SJSA1 (cell line): Measurements from ENCODE around the gene GSTT4. TPM values are rescaled to one million over a fixed set of nuclear protein-coding genes. Genes with fewer than 3 reads are reported as not detected.

ENCODE experiments used
- DNase-seq, 2 experiments: peaks; one replicate each; pipeline ENCODE4 v3.0.0-alpha.2; 2015 to 2020; ENCODE audit warnings: low spot score in 2 of 2, low read depth in 1 of 2
- H3K27ac ChIP-seq: fragments of 250-450 bp; sonication (Bioruptor Pico); 2 replicates; pipeline ENCODE4 v1.5.1; 2020; ENCODE audit warnings: mild to moderate bottlenecking, moderate library complexity
- H3K27me3 ChIP-seq: fragments of 250-450 bp; sonication (Bioruptor Pico); replicated peaks from 2 replicates; pipeline ENCODE4 v1.5.1; 2020; ENCODE audit warnings: mild to moderate bottlenecking, moderate library complexity
- H3K36me3 ChIP-seq: fragments of 250-450 bp; sonication (Bioruptor Pico); 2 replicates; pipeline ENCODE4 v1.5.1; 2020; ENCODE audit warnings: mild to moderate bottlenecking
- H3K4me1 ChIP-seq: fragments of 250-450 bp; sonication (Bioruptor Pico); replicated peaks from 2 replicates; pipeline ENCODE4 v1.6.1; 2021; ENCODE audit warnings: mild to moderate bottlenecking
- H3K4me3 ChIP-seq: fragments of 250-450 bp; sonication (Bioruptor Pico); 2 replicates; pipeline ENCODE4 v1.5.1; 2020; ENCODE audit warnings: mild to moderate bottlenecking
- H3K9me3 ChIP-seq: fragments of 250-450 bp; sonication (Bioruptor Pico); replicated peaks from 2 replicates; pipeline ENCODE4 v1.5.1; 2020; ENCODE audit warnings: mild to moderate bottlenecking
- total RNA-seq: library from RNA; depleted of rRNA; stranded (reverse); fragments of >200 nt; shearing (Covaris generic); gene quantifications from 2 replicates; pipeline ENCODE4 v1.2.3, GENCODE V29; 2014

Gene GSTT4
- total RNA-seq, 1 experiment from 2014 or later: not detected

DNA sequence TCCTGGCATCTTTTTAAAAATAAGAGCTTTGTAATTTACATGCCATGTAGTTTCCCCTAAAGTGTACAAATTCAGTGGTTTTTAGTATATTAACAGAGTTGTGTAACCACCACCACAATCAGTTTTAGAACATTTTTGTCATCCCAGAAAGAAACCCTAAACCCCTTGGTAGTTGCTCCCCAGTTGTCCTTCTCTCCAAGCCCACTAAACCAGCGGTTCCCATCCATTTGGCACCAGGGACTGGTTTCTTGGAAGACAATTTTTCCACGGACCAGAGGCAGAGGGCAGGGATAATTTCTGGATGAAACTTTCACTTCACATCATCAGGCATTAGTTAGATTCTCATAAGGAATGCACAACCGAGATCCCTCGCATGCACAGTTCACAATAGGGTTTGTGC lies 28.5 kb upstream of the GSTT4 start:
- no peaks in the 10 kb centered on the region for H3K27me3 ChIP-seq
- H3K4me3 ChIP-seq: no peak overlapping the region
- H3K27ac ChIP-seq: no peak overlapping the region
- no peaks in the 10 kb centered on the region for H3K4me1 ChIP-seq
- DNase-seq: no peak
- no peaks in the 10 kb centered on the region for H3K9me3 ChIP-seq
- peaks cover 21% of the 10 kb centered on the region for H3K36me3 ChIP-seq

- Histone ChIP-seq H3K4me1 (no peaks in the 10 kb centered on the region), H3K36me3 (no peaks in the 10 kb centered on the region), H3K27ac (no peak overlapping the region), H3K4me3 (no peak overlapping the region), H3K9me3 (no peaks in the 10 kb centered on the region), H3K27me3 (no peaks in the 10 kb centered on the region)
- no peak for DNase-seq
These were observed 25.0 kb upstream of the GSTT4 start for GRCh38 chr22:24030186-24030702.

DNA sequence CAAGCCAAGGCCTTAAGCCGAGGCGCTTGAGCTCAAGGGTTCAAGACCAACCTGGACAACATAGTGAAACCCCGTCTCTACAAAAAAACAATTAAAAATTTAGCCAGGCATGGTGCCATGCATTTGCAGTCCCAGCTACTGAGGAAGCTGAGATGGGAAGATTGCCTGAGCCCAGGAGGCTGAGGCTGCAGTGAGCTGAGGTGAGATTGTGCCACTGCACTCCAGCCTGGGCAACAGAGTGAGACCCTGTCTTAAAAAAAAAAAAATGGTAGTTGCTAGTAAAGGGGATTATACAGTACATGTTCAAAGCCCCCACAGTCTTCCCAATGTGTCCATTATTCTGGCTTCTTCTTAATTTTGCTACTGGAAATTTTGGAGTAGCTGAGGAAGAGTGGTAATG lies 24.1 kb upstream of the GSTT4 start:
- no peaks in the 10 kb centered on the region for H3K27me3 ChIP-seq
- H3K4me1 ChIP-seq: no peaks in the 10 kb centered on the region
- DNase-seq: no peak
- H3K27ac ChIP-seq: no peak overlapping the region
- no peak overlapping the region for H3K4me3 ChIP-seq
- no peaks in the 10 kb centered on the region for H3K36me3 ChIP-seq
- H3K9me3 ChIP-seq: no peaks in the 10 kb centered on the region

DNA sequence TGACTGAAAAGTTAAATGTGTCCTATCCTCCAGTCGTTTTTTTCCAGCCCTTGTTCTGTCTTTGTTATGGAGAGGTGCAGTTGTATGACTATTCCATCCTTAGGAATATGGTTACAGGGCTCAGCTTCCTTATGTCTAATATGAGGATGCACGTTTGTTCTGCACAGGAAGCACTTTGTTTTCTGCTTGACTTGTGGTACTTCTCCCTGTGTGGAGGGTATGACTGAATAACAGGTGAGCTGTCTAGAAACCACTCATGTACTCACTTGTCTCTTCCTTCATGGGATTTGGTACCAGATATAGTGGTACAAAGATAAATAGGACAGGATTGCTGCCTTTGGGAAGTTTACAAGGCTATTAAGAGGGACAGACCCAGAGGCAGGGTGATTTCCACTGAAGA lies 23.3 kb upstream of the GSTT4 start:
- Histone ChIP-seq H3K4me1 (no peaks in the 10 kb centered on the region), H3K27me3 (no peaks in the 10 kb centered on the region), H3K9me3 (no peaks in the 10 kb centered on the region), H3K27ac (no peak overlapping the region), H3K4me3 (no peak overlapping the region), H3K36me3 (no peaks in the 10 kb centered on the region)
- no peak for DNase-seq

DNA sequence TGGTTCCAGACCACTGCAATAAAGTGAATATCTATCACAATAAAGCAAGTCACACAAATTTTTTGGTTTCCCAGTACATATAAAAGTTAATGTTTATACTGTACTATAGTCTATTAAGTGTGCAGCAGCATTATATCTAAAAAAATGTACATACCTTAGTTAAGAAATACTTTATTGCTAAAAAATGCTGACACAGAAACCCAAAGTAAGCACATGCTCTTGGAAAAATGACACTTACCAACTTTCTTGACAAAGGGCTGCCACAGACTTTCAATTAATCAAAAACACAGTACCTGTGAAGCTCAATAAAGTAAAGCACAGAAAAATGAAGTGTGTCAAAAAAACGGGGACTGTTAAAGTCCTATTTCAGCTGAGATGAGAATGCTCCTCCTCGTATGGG lies 22.7 kb upstream of the GSTT4 start:
- H3K4me1 ChIP-seq: no peaks in the 10 kb centered on the region
- DNase-seq: no peak
- no peaks in the 10 kb centered on the region for H3K9me3 ChIP-seq
- no peak overlapping the region for H3K27ac ChIP-seq
- H3K36me3 ChIP-seq: no peaks in the 10 kb centered on the region
- H3K27me3 ChIP-seq: no peaks in the 10 kb centered on the region
- no peak overlapping the region for H3K4me3 ChIP-seq

- Histone ChIP-seq H3K4me3 (no peak overlapping the region), H3K36me3 (no peaks in the 10 kb centered on the region), H3K9me3 (no peaks in the 10 kb centered on the region), H3K27ac (no peak overlapping the region), H3K4me1 (no peaks in the 10 kb centered on the region), H3K27me3 (no peaks in the 10 kb centered on the region)
- DNase-seq: no peak
These were observed 22.2 kb upstream of the GSTT4 start for GRCh38 chr22:24027389-24027975.

- Histone ChIP-seq H3K4me3 (no peak overlapping the region), H3K4me1 (no peaks in the 10 kb centered on the region), H3K27ac (no peak overlapping the region), H3K36me3 (no peaks in the 10 kb centered on the region), H3K9me3 (no peaks in the 10 kb centered on the region), H3K27me3 (no peaks in the 10 kb centered on the region)
- DNase-seq: no peak
These were observed 21.5 kb upstream of the GSTT4 start for GRCh38 chr22:24026733-24027132.

- no peaks in the 10 kb centered on the region for H3K36me3 ChIP-seq
- H3K27ac ChIP-seq: no peak overlapping the region
- H3K27me3 ChIP-seq: no peaks in the 10 kb centered on the region
- H3K4me1 ChIP-seq: no peaks in the 10 kb centered on the region
- H3K4me3 ChIP-seq: no peak overlapping the region
- H3K9me3 ChIP-seq: no peaks in the 10 kb centered on the region
- no peak for DNase-seq
These were observed 20.8 kb upstream of the GSTT4 start for GRCh38 chr22:24026056-24026455.

DNA sequence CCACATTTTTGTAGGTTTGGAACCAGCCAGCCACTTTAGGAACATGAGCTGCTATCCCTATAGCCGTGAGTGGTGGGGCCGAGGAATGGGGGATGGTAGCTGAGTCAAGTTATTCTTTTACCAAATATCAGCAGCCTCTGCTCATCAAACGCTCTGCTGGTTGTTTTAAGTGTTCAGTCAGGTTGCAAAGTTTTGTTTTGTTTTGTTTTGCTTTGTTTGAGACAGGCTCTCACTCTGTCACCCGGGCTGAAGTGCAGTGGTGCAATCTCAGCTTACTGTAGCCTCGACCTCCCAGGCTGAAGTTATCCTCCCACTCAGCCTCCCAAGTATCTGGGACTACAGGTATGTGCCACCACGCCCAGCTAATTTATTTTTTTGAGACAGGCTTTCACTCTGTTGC lies 20.2 kb upstream of the GSTT4 start:
- H3K9me3 ChIP-seq: no peaks in the 10 kb centered on the region

DNA sequence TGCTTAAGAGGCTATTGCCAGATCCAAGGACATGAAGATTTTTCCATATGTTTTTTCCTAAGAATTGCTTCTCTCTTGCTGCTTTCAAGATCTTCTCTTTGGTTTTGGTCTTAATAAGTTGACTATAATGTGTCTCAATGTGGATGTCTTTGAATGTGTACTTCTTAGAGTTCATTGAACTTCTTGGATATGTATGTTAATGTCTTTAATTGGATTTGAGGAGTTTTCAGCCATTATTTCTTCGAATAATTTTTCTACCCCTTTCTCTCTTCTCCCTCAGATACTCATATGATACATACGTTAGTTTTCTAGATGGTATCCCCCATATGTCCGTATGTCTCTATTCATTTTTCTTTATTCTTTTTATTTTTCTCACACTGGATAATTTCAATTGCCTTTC lies 19.1 kb upstream of the GSTT4 start:
- no peaks in the 10 kb centered on the region for H3K36me3 ChIP-seq
- H3K4me3 ChIP-seq: no peak overlapping the region
- no peaks in the 10 kb centered on the region for H3K9me3 ChIP-seq
- no peak overlapping the region for H3K27ac ChIP-seq
- H3K27me3 ChIP-seq: no peaks in the 10 kb centered on the region
- H3K4me1 ChIP-seq: no peaks in the 10 kb centered on the region
- DNase-seq: no peak

More for the DNA sequence above, 20.2 kb upstream of the GSTT4 start:
- H3K4me1 ChIP-seq: no peaks in the 10 kb centered on the region
- no peak overlapping the region for H3K27ac ChIP-seq
- no peak overlapping the region for H3K4me3 ChIP-seq
- H3K36me3 ChIP-seq: no peaks in the 10 kb centered on the region
- no peaks in the 10 kb centered on the region for H3K27me3 ChIP-seq
- DNase-seq: no peak

DNA sequence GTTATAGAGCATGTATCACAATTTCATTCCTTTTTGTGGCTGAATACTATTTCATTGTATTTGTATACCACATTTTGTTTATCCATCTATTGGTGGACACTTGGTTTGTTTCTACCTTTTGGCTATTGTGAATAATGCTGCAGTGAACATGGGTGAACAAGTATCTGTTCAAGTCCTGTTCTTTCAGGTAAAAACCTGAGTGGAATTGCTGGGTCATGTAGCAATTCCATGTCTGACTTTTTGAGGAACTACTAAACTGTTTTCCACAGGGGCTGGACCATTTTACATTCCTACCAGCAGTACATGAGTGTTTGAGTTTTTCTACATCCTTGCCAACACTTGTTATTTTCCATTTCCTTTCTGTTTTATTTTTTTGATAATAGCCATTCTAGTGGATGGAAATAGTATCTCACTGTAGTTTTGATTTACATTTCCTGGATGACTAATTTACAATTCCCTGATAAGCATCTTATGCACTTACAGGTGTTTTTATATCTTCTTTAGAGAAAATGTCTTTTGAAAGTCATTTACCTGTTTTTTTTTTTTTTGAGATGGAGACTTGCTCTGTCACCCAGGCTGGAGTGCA lies 18.0 kb upstream of the GSTT4 start:
- no peak for DNase-seq
- H3K27ac ChIP-seq: no peak overlapping the region
- H3K36me3 ChIP-seq: no peaks in the 10 kb centered on the region
- H3K27me3 ChIP-seq: no peaks in the 10 kb centered on the region
- H3K4me1 ChIP-seq: no peaks in the 10 kb centered on the region
- no peaks in the 10 kb centered on the region for H3K9me3 ChIP-seq
- H3K4me3 ChIP-seq: no peak overlapping the region

DNA sequence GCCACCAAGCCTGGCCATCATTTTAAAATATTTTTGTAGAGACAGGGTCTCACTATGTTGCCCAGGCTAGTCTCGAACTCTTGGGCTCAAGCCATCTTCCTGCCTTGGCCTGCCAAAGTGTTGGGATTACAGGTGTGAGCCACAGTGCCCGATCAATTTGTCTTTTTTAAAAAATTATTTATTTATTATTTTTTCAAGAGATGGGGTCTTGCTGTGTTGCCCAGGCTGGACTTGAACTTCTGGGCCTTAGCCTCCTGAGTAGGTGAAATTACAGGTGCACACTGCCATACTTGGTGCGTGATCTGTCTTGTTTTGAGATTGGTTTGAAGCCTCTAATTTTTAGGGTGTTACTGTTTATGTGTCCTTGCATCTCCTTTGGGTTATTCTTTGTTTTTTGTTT lies 16.1 kb upstream of the GSTT4 start:
- no peak overlapping the region for H3K27ac ChIP-seq
- H3K27me3 ChIP-seq: no peaks in the 10 kb centered on the region
- 0 out of 2 replicates have a peak, but pooled peaks cover 4% of the 10 kb centered on the region for H3K36me3 ChIP-seq
- H3K4me3 ChIP-seq: no peak overlapping the region
- DNase-seq: no peak
- H3K9me3 ChIP-seq: no peaks in the 10 kb centered on the region
- H3K4me1 ChIP-seq: no peaks in the 10 kb centered on the region

DNA sequence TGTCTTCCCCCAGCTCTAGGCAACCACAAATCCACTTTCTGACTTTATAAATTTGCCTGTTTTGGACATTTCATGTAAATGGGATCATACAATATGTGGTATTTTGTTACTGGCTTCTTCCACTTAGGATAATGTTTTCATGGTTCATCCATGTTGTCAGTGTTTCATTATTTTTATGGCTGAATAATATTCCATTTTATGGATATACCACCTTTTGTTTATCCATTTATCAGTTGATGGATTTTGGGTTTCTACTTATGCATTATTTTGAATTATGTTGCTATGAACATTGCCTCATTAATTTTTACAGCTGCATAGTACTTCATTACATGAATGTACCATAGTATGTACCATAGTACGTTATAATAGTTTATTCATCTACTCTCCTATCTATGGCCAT lies 10.9 kb upstream of the GSTT4 start:
- no peak overlapping the region for H3K4me3 ChIP-seq
- no peak overlapping the region for H3K27ac ChIP-seq
- no peaks in the 10 kb centered on the region for H3K9me3 ChIP-seq
- H3K4me1 ChIP-seq: peaks cover 6% of the 10 kb centered on the region
- H3K36me3 ChIP-seq: peaks cover 10% of the 10 kb centered on the region; the same call in 1 of the 2 replicates
- DNase-seq: no peak
- H3K27me3 ChIP-seq: no peaks in the 10 kb centered on the region

- Histone ChIP-seq H3K9me3 (0 out of 2 replicates have a peak, but pooled peaks cover 2% of the 10 kb centered on the region), H3K36me3 (peaks cover 10% of the 10 kb centered on the region; the same call in 1 of the 2 replicates), H3K27me3 (no peaks in the 10 kb centered on the region), H3K27ac (peak overlapping the region; percentile 69), H3K4me3 (peak overlapping the region; percentile 79), H3K4me1 (peaks cover 6% of the 10 kb centered on the region)
- DNase-seq: no peak
These were observed 6.4 kb upstream of the GSTT4 start for GRCh38 chr22:24011735-24012068.

DNA sequence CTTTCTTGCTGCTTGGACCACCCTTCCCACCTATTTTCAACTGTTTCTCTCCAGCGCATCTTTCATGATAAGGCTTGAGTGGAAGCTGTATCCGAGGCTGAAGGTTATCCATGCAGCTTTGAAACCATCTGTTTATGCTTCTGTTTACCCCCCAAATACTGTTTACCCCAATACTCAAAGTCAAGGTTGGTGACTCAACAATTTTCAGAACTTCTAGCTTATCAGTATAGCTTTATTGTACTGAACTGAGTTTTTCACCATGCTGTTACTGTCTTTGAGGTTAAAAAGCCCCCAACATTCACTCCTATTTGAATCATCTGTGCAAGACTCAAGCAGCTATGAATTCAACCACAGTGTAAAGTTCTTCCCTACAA lies 4.8 kb upstream of the GSTT4 start:
- Histone ChIP-seq H3K4me1 (peaks cover 6% of the 10 kb centered on the region), H3K9me3 (0 out of 2 replicates have a peak, but pooled peaks cover 3% of the 10 kb centered on the region), H3K4me3 (no peak overlapping the region), H3K27ac (no peak overlapping the region), H3K36me3 (peaks cover 3% of the 10 kb centered on the region; the same call in 1 of the 2 replicates), H3K27me3 (no peaks in the 10 kb centered on the region)
- DNase-seq: no peak
